ENCODE measurements around the gene SULF2. TPM values are rescaled to one million over a fixed set of nuclear protein-coding genes. Genes with fewer than 3 reads are reported as not detected.

SULF2 gene
- total RNA-seq, 1 experiment from 2014 or later = 0.69 TPM

- H3K4me3 ChIP-seq (ENCODE audit: low read depth, low read length, poor library complexity, severe bottlenecking) = no peak overlapping the region
- POLR2A ChIA-PET (ENCODE audit: low non-redundant PET) = no interaction called here
- BruUV-seq (replicated peaks) = no TSS peak
- no peak for TF ChIP-seq CTCF (conservative IDR thresholded peaks at IDR 0.05; ENCODE audit: low read depth, low read length)
- TF ChIP-seq EZH2 (IDR thresholded peaks at IDR 0.05; ENCODE audit: borderline replicate concordance, low read depth, low read length, poor library complexity, severe bottlenecking) = no peak
- no peaks in the 10 kb centered on the region for H3K9me3 ChIP-seq (ENCODE audit: low read depth, low read length, poor library complexity, severe bottlenecking)
- intact Hi-C loops (cut with micrococcal nuclease; ENCODE audit: unreplicated experiment) = no loop called here
- H3K27me3 ChIP-seq (replicated peaks; ENCODE audit: insufficient read depth, low read depth, low read length, poor library complexity) = no peaks in the 10 kb centered on the region
- no peak for DNase-seq (ENCODE audit: low spot score)
- H3K36me3 ChIP-seq (ENCODE audit: insufficient read depth, low read length, poor library complexity, severe bottlenecking) = no peaks in the 10 kb centered on the region
- H3K27ac ChIP-seq (ENCODE audit: low read depth, low read length, poor library complexity, severe bottlenecking) = no peak overlapping the region
- CTCF ChIA-PET = no interaction called here
- H3K4me1 ChIP-seq (ENCODE audit: insufficient read depth, low read length, poor library complexity, severe bottlenecking) = no peaks in the 10 kb centered on the region
Measured at GRCh38 chr20:47743671-47744070, 41.6 kb downstream of the SULF2 start.

GRCh38 chr20:47741669-47742608 is 43.3 kb downstream of the SULF2 start:
- no peak overlapping the region for H3K27ac ChIP-seq (ENCODE audit: low read depth, low read length, poor library complexity, severe bottlenecking)
- no peaks in the 10 kb centered on the region for H3K36me3 ChIP-seq (ENCODE audit: insufficient read depth, low read length, poor library complexity, severe bottlenecking)
- H3K9me3 ChIP-seq (ENCODE audit: low read depth, low read length, poor library complexity, severe bottlenecking) = no peaks in the 10 kb centered on the region
- CTCF ChIA-PET = no interaction called here
- no peaks in the 10 kb centered on the region for H3K27me3 ChIP-seq (replicated peaks; ENCODE audit: insufficient read depth, low read depth, low read length, poor library complexity)
- no peak for DNase-seq (ENCODE audit: low spot score)
- no peak for TF ChIP-seq CTCF (conservative IDR thresholded peaks at IDR 0.05; ENCODE audit: low read depth, low read length)
- no peak for TF ChIP-seq EZH2 (IDR thresholded peaks at IDR 0.05; ENCODE audit: borderline replicate concordance, low read depth, low read length, poor library complexity, severe bottlenecking)
- H3K4me1 ChIP-seq (ENCODE audit: insufficient read depth, low read length, poor library complexity, severe bottlenecking) = no peaks in the 10 kb centered on the region
- intact Hi-C loops (cut with micrococcal nuclease; ENCODE audit: unreplicated experiment) = no loop called here
- POLR2A ChIA-PET (ENCODE audit: low non-redundant PET) = no interaction called here
- H3K4me3 ChIP-seq (ENCODE audit: low read depth, low read length, poor library complexity, severe bottlenecking) = no peak overlapping the region
- no TSS peak for BruUV-seq (replicated peaks)

GRCh38 chr20:47740862-47741184 is 44.5 kb downstream of the SULF2 start:
- DNase-seq (ENCODE audit: low spot score) = peak; percentile 45
- H3K4me1 ChIP-seq (ENCODE audit: insufficient read depth, low read length, poor library complexity, severe bottlenecking) = no peaks in the 10 kb centered on the region
- H3K27me3 ChIP-seq (replicated peaks; ENCODE audit: insufficient read depth, low read depth, low read length, poor library complexity) = no peaks in the 10 kb centered on the region
- TF ChIP-seq EZH2 (IDR thresholded peaks at IDR 0.05; ENCODE audit: borderline replicate concordance, low read depth, low read length, poor library complexity, severe bottlenecking) (no peak), CTCF (conservative IDR thresholded peaks at IDR 0.05; ENCODE audit: low read depth, low read length) (no peak)
- H3K36me3 ChIP-seq (ENCODE audit: insufficient read depth, low read length, poor library complexity, severe bottlenecking) = no peaks in the 10 kb centered on the region
- no peak overlapping the region for H3K27ac ChIP-seq (ENCODE audit: low read depth, low read length, poor library complexity, severe bottlenecking)
- intact Hi-C loops (cut with micrococcal nuclease; ENCODE audit: unreplicated experiment) = no loop called here
- H3K9me3 ChIP-seq (ENCODE audit: low read depth, low read length, poor library complexity, severe bottlenecking) = no peaks in the 10 kb centered on the region
- no TSS peak for BruUV-seq (replicated peaks)
- ChIA-PET POLR2A (ENCODE audit: low non-redundant PET) (no interaction called here), CTCF (no interaction called here)
- H3K4me3 ChIP-seq (ENCODE audit: low read depth, low read length, poor library complexity, severe bottlenecking) = no peak overlapping the region
